ENCODE measurements around the gene BHLHA9.

- TF ChIP-seq POLR2AphosphoS5 (IDR thresholded peaks at IDR 0.05; ENCODE audit: low read depth, low read length): no peak
- TF ChIP-seq POLR2A (IDR thresholded peaks at IDR 0.05; ENCODE audit: low read depth, low read length): no peak
- TF ChIP-seq TAF1 (IDR thresholded peaks at IDR 0.05; ENCODE audit: borderline replicate concordance, low read depth, low read length): no peak
These were observed 6.0 kb upstream of the BHLHA9 start for GRCh38 chr17:1264196-1264595.

All from GM12892 (cell line).